HG03439 (cell line): ENCODE measurements around the gene TLE1.
"Not testable (repeated sequence)": the region's sequence is repeated elsewhere in the genome, so short reads cannot be mapped to it uniquely, and the experiment has no call there.

Source experiments
- ATAC-seq: cut with Tn5 transposase; IDR thresholded peaks from one replicate; pipeline ENCODE4 v1.9.1; 2021; ENCODE audit warnings: mild to moderate bottlenecking, moderate library complexity; ENCODE audit not compliant: unreplicated experiment

The TLE1 gene

GRCh38 chr9:81653240-81653639 lies 36.1 kb downstream of the TLE1 start:
- ATAC-seq: no peak

GRCh38 chr9:81652058-81652687 lies 37.2 kb downstream of the TLE1 start:
- no peak for ATAC-seq

GRCh38 chr9:81650586-81651515 lies 38.5 kb downstream of the TLE1 start:
- ATAC-seq: no peak

- no peak for ATAC-seq
Measured at GRCh38 chr9:81649475-81650240, 39.7 kb downstream of the TLE1 start.

GRCh38 chr9:81648891-81649290 lies 40.5 kb downstream of the TLE1 start:
- ATAC-seq: no peak

- ATAC-seq: no peak
Measured at GRCh38 chr9:81646337-81646736, 43.0 kb downstream of the TLE1 start.

- not testable (repeated sequence) for ATAC-seq
Measured at GRCh38 chr9:81644513-81644912, 44.8 kb downstream of the TLE1 start.

- ATAC-seq: peak; percentile 59
Measured at GRCh38 chr9:81637276-81637675, 52.1 kb downstream of the TLE1 start.

- no peak for ATAC-seq
Measured at GRCh38 chr9:81636255-81636599, 53.1 kb downstream of the TLE1 start.

GRCh38 chr9:81635521-81636254 lies 53.7 kb downstream of the TLE1 start:
- no peak for ATAC-seq

- ATAC-seq: no peak
Measured at GRCh38 chr9:81634915-81635516, 54.3 kb downstream of the TLE1 start.

GRCh38 chr9:81633952-81634854 lies 55.1 kb downstream of the TLE1 start:
- ATAC-seq: no peak

GRCh38 chr9:81632599-81632998 lies 56.7 kb downstream of the TLE1 start:
- no peak for ATAC-seq

- ATAC-seq: no peak
Measured at GRCh38 chr9:81631218-81631745, 58.1 kb downstream of the TLE1 start.

- no peak for ATAC-seq
Measured at GRCh38 chr9:81629440-81629839, 59.9 kb downstream of the TLE1 start.

- ATAC-seq: no peak
Measured at GRCh38 chr9:81628897-81629296, 60.5 kb downstream of the TLE1 start.

GRCh38 chr9:81627481-81627880 lies 61.9 kb downstream of the TLE1 start:
- no peak for ATAC-seq

- no peak for ATAC-seq
Measured at GRCh38 chr9:81626511-81626910, 62.8 kb downstream of the TLE1 start.

GRCh38 chr9:81625969-81626368 lies 63.4 kb downstream of the TLE1 start:
- ATAC-seq: no peak
